ENCODE data around the gene CD59. TPM values are rescaled to one million over a fixed set of nuclear protein-coding genes. Genes with fewer than 3 reads are reported as not detected.
"Not testable (repeated sequence)": the region's sequence is repeated elsewhere in the genome, so short reads cannot be mapped to it uniquely, and the experiment has no call there.

CD59 gene
- polyA plus RNA-seq, 1 donor, result 105 TPM

DNA sequence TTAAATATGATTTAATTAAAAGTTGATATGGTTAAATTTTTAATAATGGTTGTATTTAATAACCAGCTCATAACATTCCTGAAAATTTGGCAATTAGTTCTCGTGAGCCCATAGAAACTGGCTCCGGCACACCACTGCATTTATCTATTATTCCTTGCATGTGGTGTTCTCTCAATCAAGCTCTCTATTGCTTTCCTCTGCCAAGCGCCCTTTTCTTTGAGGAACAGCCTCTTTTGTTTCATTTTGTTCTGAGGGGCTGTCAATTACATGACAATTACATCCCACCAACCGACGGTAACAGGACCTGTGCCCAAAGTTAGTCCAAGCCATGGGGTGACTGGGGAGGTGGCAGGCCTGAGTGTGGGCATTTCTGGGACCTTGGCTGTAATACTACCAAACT is 43.7 kb downstream of the CD59 start:
- no peak for DNase-seq (ENCODE audit: low read depth)

- peak; percentile 66 for DNase-seq (ENCODE audit: low read depth)
These were observed 44.2 kb downstream of the CD59 start for GRCh38 chr11:33692013-33692504.

DNA sequence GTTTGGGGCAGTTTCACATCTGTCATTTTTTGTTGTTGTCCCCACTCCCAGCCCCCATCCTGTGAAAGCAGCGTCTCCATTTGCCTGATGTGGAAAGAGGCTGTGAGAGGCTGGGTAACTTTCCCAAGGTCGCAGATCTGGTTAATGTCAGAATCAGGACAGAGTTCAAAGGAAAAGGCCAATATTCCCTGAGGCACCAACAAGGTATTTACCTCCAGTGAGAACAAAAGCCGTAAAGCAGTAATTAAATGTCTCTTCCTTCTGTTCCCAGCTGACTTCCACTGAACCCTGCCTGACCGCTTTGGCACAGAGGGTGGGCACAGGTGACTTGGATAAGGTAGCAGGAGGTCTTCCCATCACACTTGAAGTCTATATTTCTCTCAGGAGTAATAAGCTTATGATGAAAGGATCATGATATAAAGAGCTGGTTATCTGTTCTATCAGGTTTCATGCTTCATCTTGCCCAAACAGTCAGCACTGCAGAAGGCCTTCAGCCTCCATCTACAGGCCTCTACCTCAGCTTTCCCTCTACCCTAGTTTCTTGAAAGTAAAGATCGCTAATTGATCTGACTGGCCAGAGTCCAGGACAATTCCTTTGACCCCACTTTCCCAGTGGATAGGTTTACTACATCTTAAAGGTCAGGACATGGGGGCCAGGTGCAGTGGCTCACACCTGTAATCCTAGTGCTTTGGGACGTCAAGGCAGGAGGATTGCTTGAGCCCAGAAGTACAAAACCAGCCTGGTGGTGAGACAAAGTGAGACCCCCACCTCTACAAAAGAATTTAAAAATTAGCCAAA is 45.0 kb downstream of the CD59 start:
- no peak for DNase-seq (ENCODE audit: low read depth)

GRCh38 chr11:33690290-33691065 is 45.7 kb downstream of the CD59 start:
- DNase-seq (ENCODE audit: low read depth), result no peak

GRCh38 chr11:33689501-33689900 is 46.7 kb downstream of the CD59 start:
- no peak for DNase-seq (ENCODE audit: low read depth)

DNA sequence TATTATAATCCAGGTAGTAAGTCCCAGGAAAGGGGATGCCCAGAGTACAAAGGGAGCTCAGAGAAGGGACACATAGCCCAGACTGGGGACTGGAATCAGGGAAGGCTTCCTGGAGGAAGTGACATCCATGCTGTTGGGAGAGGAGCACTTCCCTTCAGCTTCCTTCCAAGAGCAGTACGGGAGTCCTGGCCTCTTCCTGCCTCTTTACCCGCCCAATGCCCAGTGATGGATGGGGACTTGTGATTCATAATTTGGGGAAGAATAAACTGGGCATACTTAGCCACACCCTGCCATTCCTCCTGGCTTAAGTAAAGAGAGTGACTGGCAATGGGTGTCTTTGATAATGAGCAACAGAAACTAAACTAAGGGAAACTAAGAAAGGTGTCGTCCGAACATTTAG is 47.1 kb downstream of the CD59 start:
- DNase-seq (ENCODE audit: low read depth), result no peak

DNA sequence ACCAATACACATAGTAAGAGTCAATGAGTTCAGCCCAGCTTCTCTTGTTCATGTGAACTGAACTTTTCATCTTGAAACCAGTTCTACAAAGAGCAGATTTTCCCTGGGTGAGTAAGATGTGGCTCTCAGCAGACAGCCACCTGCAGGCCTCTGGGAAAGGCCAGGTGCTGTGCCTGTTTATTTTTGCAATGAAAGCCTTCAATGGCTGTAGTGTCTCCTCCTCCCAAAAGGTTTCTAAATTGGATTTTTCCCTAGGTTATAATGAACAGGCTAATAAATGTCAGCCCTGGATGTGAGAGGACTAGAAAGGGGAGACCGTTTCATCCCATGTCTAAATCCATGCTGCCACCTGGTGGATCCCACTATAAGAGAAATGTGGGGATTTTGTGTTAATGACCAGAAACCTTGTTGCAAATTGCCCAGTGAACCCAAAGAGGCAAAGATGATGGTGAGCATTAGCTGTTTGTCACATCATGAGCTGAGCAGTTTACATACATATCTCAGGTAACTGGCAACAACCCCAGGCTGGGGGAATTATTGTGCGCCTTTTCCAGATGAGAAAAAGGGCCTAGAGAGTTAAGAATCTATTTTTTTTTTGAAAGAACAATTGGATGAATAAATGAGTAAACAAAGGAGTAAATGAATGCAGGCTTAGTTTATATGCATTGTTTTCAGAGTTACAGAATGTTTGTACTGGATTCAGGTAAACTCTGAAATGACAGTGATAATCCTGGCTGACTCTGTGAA is 48.3 kb downstream of the CD59 start:
- no peak for DNase-seq (ENCODE audit: low read depth)

- DNase-seq (ENCODE audit: low read depth), result no peak
These were observed 51.1 kb downstream of the CD59 start for GRCh38 chr11:33685082-33685481.

- no peak for DNase-seq (ENCODE audit: low read depth)
These were observed 52.1 kb downstream of the CD59 start for GRCh38 chr11:33684003-33684706.

DNA sequence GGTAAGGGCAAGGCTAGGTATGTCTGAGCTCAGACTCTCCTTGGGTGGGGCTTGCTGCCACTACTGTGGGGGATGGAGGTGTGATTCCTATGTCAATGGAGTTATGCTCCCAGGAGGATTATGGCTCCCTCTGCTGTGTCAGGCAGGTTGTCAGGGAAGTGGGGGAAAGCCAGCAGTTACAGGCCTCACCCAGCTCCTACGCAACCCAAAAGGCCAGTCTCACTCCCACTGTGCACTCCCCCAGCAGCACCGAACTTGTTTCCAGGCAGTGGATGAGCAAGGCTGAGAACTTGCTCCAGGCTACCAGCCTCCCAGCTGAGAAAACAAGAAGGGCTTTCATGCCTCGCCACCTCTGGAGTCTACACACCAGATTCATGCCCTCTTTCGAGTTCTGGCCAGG is 53.8 kb downstream of the CD59 start:
- DNase-seq (ENCODE audit: low read depth), result no peak

DNA sequence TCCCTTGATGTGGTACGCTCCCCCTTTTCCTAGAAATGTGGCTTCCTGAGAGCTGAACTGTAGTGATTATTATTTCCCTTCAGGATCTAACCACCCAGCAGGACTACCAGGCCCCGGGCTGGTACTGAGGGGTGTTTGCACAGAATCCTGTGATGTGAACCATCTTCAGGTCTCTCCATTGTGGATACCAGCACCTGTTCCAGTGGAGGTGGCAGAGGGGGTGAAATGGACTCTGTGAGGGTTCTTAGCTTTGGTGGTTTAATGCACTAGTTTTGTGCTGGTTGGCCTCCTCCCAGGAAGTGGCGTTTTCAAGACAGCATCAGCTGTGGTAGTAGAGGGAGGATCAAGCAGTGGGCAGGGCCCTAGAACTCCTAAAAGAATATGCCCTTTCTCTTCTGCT is 54.2 kb downstream of the CD59 start:
- DNase-seq (ENCODE audit: low read depth), result no peak

DNA sequence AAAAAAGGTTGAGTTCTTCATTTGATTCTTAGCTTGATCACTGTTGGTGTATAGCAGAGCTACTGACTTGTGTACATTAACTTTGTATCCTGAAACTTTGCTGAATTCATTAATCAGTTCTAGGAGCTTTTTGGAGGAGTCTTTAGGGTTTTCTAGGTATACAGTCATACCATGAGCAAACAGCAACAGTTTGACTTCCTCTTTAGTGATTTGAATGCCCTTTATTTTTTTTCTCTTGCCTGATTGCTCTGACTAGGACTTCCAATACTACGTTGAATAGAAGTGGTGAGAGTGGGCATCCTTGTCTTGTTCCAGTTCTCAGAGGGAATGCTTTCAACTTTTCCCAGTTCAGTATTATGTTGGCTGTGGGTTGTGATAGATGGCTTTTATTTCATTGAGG is 57.6 kb downstream of the CD59 start:
- DNase-seq (ENCODE audit: low read depth), result not testable (repeated sequence)

DNA sequence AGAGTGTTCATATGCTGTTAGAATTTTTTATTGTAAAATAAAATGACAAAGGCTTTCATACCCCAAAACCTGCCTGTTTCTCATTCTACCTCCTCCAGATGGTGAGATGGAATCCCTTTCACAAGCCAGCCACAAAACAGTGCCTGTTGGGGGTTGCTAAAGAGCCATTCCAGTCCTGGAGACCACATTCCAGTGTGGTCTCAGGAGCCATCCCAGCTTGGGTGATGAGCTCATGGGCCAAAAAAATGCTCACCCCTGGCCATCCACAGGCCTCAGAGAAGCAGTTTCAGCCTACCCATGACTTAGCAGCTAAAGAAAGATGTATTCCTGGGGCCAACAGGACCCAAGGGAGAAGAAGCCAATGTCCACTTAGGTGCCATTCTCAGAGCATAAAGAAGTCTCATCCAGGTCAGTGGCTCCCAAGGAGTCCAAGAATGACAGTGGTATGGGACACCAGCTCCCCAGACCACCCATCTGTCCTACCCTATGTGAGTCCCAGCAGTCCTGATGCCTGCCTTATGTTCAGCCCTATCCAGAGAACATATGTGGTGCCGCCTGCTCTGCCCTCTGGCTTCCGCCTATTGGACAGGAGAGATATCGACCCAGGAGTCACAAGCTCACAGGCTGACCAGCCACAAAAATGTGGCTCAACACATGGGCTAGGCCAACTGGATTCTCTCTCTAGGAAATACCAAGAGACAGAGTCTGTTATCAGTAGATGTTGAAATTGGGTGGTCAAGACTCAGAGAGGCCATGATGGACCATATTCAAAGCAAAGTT is 62.0 kb downstream of the CD59 start:
- no peak for DNase-seq (ENCODE audit: low read depth)

- no peak for DNase-seq (ENCODE audit: low read depth)
These were observed 64.0 kb downstream of the CD59 start for GRCh38 chr11:33672273-33672672.

GRCh38 chr11:33670250-33671011 is 65.8 kb downstream of the CD59 start:
- no peak for DNase-seq (ENCODE audit: low read depth)

GRCh38 chr11:33669598-33670249 is 66.5 kb downstream of the CD59 start:
- no peak for DNase-seq (ENCODE audit: low read depth)

GRCh38 chr11:33668951-33669596 is 67.1 kb downstream of the CD59 start:
- DNase-seq (ENCODE audit: low read depth), result no peak

GRCh38 chr11:33668468-33668825 is 67.8 kb downstream of the CD59 start:
- DNase-seq (ENCODE audit: low read depth), result no peak

DNA sequence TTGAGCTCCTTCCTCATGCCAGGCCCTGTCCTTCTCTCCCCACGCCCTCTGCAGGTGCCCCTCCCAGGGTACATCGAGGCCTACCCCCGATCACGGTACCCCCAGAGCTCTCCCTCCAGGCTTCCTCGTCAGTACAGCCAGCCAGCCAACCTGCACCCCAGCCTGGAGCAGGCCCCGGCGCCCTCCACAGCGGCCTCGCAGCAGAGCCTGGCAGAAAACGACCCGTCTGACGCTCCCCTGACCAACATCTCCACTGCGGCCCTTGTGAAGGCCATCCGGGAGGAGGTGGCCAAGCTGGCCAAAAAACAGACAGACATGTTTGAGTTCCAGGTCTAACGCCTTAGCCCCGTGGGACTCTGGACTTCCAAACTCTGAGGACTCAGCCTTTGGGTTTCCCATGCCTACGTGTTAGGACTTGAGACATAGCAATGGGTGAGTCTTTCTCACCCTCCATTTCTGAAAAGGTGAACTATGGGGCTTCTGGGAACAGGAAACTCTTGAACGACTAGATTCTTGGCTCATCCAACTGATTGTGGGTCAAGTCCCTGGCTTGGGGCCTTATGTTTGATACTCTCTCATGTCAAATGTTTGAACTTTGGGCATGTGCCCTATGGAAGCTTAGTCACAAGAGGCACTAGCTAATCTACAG is 68.3 kb downstream of the CD59 start:
- no peak for DNase-seq (ENCODE audit: low read depth)

Data from forelimb muscle (tissue), 1 donor.